Measurements from ENCODE around the gene TEC. TPM values are rescaled to one million over a fixed set of nuclear protein-coding genes. Genes with fewer than 3 reads are reported as not detected.

TEC gene
- total and polyA plus RNA-seq, 2 experiments from 2014 or later = 2.9 to 3.0 TPM

DNA sequence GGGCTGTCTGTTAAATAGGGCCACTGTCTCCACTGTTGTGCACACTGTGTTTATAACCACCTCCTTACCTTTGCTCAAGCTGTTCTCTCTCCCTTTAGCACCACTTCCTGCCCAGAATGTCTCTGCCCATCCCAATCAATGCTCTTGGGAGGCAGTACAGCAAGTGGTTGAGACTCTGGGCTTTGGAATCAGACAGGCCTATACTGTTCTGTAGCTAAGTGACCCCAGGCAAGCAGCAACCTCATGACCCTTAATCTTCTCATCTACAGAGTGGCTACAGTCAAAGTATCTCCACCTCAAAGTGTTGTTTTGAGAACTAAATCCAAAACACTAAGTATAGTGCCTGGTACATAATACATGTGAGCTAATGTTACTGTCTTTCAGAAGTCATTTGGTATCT lies 131.8 kb downstream of the TEC start:
- H4K20me1 ChIP-seq (replicated peaks; ENCODE audit: insufficient read depth) = no peaks in the 10 kb centered on the region

More for the DNA sequence above, 131.8 kb downstream of the TEC start:
- 0 out of 2 replicates have a peak, but pooled peaks cover 3% of the 10 kb centered on the region for H3K9me2 ChIP-seq (ENCODE audit: insufficient read depth)
- H3K36me3 Mint-ChIP-seq (ENCODE audit: low read depth) = peaks cover 15% of the 10 kb centered on the region
- ATAC-seq (no peak), DNase-seq (ENCODE audit: low spot score) (no peak)
- H3K4me3 ChIP-seq = no peak overlapping the region
- no peaks in the 10 kb centered on the region for H3K4me1 ChIP-seq (ENCODE audit: insufficient read depth)
- no peaks in the 10 kb centered on the region for H3K27me3 ChIP-seq (ENCODE audit: insufficient read depth)
- no peaks in the 10 kb centered on the region for H3K79me2 ChIP-seq (replicated peaks; ENCODE audit: insufficient read depth)
- H2AFZ ChIP-seq = no peak overlapping the region
- no peak overlapping the region for H3K4me2 ChIP-seq
- H3K36me3 ChIP-seq (ENCODE audit: insufficient read depth) = peaks cover 3% of the 10 kb centered on the region; the same call in 1 of the 2 replicates
- no peaks in the 10 kb centered on the region for H3F3A ChIP-seq (replicated peaks; ENCODE audit: low read depth)
- no peaks in the 10 kb centered on the region; the same call in 2 of the 3 replicates for H3K9me3 Mint-ChIP-seq
- no peak overlapping the region for H3K27ac Mint-ChIP-seq
- H3K4me1 Mint-ChIP-seq = no peaks in the 10 kb centered on the region
- H3K27me3 Mint-ChIP-seq (ENCODE audit: insufficient read depth, low read depth, poor library complexity) = peaks cover 2% of the 10 kb centered on the region
- no peak overlapping the region for H3K4me3 Mint-ChIP-seq
- TF ChIP-seq, protein P1, sequence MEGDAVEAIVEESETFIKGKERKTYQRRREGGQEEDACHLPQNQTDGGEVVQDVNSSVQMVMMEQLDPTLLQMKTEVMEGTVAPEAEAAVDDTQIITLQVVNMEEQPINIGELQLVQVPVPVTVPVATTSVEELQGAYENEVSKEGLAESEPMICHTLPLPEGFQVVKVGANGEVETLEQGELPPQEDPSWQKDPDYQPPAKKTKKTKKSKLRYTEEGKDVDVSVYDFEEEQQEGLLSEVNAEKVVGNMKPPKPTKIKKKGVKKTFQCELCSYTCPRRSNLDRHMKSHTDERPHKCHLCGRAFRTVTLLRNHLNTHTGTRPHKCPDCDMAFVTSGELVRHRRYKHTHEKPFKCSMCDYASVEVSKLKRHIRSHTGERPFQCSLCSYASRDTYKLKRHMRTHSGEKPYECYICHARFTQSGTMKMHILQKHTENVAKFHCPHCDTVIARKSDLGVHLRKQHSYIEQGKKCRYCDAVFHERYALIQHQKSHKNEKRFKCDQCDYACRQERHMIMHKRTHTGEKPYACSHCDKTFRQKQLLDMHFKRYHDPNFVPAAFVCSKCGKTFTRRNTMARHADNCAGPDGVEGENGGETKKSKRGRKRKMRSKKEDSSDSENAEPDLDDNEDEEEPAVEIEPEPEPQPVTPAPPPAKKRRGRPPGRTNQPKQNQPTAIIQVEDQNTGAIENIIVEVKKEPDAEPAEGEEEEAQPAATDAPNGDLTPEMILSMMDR (conservative IDR thresholded peaks at IDR 0.05; ENCODE audit: low read depth in 2 of 2) = no peak
- no peak for TF ChIP-seq JUNB (IDR thresholded peaks at IDR 0.05; ENCODE audit: unreplicated experiment)
- TF ChIP-seq, protein P2, sequence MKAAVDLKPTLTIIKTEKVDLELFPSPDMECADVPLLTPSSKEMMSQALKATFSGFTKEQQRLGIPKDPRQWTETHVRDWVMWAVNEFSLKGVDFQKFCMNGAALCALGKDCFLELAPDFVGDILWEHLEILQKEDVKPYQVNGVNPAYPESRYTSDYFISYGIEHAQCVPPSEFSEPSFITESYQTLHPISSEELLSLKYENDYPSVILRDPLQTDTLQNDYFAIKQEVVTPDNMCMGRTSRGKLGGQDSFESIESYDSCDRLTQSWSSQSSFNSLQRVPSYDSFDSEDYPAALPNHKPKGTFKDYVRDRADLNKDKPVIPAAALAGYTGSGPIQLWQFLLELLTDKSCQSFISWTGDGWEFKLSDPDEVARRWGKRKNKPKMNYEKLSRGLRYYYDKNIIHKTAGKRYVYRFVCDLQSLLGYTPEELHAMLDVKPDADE (IDR thresholded peaks at IDR 0.05) = no peak
- TF ChIP-seq EZH2phosphoT487 (IDR thresholded peaks at IDR 0.05; ENCODE audit: unreplicated experiment) = no peak
- TF ChIP-seq ZNF331 (CRISPR knock-in tag; IDR thresholded peaks at IDR 0.05; ENCODE audit: low read depth) = no peak
- TF ChIP-seq CREB1 (CRISPR knock-in tag; IDR thresholded peaks at IDR 0.05; ENCODE audit: low read depth) = no peak
- no peak for TF ChIP-seq STAT1 (IDR thresholded peaks at IDR 0.05; ENCODE audit: unreplicated experiment)
- TF ChIP-seq NANOG (IDR thresholded peaks at IDR 0.05; ENCODE audit: borderline replicate concordance) = no peak
- TF ChIP-seq, protein P3, sequence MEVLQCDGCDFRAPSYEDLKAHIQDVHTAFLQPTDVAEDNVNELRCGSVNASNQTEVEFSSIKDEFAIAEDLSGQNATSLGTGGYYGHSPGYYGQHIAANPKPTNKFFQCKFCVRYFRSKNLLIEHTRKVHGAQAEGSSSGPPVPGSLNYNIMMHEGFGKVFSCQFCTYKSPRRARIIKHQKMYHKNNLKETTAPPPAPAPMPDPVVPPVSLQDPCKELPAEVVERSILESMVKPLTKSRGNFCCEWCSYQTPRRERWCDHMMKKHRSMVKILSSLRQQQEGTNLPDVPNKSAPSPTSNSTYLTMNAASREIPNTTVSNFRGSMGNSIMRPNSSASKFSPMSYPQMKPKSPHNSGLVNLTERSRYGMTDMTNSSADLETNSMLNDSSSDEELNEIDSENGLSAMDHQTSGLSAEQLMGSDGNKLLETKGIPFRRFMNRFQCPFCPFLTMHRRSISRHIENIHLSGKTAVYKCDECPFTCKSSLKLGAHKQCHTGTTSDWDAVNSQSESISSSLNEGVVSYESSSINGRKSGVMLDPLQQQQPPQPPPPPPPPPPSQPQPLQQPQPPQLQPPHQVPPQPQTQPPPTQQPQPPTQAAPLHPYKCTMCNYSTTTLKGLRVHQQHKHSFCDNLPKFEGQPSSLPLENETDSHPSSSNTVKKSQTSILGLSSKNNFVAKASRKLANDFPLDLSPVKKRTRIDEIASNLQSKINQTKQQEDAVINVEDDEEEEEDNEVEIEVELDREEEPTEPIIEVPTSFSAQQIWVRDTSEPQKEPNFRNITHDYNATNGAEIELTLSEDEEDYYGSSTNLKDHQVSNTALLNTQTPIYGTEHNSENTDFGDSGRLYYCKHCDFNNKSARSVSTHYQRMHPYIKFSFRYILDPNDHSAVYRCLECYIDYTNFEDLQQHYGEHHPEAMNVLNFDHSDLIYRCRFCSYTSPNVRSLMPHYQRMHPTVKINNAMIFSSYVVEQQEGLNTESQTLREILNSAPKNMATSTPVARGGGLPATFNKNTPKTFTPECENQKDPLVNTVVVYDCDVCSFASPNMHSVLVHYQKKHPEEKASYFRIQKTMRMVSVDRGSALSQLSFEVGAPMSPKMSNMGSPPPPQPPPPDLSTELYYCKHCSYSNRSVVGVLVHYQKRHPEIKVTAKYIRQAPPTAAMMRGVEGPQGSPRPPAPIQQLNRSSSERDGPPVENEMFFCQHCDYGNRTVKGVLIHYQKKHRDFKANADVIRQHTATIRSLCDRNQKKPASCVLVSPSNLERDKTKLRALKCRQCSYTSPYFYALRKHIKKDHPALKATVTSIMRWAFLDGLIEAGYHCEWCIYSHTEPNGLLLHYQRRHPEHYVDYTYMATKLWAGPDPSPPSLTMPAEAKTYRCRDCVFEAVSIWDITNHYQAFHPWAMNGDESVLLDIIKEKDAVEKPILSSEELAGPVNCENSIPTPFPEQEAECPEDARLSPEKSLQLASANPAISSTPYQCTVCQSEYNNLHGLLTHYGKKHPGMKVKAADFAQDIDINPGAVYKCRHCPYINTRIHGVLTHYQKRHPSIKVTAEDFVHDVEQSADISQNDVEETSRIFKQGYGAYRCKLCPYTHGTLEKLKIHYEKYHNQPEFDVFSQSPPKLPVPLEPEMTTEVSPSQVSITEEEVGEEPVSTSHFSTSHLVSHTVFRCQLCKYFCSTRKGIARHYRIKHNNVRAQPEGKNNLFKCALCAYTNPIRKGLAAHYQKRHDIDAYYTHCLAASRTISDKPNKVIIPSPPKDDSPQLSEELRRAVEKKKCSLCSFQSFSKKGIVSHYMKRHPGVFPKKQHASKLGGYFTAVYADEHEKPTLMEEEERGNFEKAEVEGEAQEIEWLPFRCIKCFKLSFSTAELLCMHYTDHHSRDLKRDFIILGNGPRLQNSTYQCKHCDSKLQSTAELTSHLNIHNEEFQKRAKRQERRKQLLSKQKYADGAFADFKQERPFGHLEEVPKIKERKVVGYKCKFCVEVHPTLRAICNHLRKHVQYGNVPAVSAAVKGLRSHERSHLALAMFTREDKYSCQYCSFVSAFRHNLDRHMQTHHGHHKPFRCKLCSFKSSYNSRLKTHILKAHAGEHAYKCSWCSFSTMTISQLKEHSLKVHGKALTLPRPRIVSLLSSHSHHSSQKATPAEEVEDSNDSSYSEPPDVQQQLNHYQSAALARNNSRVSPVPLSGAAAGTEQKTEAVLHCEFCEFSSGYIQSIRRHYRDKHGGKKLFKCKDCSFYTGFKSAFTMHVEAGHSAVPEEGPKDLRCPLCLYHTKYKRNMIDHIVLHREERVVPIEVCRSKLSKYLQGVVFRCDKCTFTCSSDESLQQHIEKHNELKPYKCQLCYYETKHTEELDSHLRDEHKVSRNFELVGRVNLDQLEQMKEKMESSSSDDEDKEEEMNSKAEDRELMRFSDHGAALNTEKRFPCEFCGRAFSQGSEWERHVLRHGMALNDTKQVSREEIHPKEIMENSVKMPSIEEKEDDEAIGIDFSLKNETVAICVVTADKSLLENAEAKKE (CRISPR knock-in tag; IDR thresholded peaks at IDR 0.05) = no peak
- TF ChIP-seq, protein P4, sequence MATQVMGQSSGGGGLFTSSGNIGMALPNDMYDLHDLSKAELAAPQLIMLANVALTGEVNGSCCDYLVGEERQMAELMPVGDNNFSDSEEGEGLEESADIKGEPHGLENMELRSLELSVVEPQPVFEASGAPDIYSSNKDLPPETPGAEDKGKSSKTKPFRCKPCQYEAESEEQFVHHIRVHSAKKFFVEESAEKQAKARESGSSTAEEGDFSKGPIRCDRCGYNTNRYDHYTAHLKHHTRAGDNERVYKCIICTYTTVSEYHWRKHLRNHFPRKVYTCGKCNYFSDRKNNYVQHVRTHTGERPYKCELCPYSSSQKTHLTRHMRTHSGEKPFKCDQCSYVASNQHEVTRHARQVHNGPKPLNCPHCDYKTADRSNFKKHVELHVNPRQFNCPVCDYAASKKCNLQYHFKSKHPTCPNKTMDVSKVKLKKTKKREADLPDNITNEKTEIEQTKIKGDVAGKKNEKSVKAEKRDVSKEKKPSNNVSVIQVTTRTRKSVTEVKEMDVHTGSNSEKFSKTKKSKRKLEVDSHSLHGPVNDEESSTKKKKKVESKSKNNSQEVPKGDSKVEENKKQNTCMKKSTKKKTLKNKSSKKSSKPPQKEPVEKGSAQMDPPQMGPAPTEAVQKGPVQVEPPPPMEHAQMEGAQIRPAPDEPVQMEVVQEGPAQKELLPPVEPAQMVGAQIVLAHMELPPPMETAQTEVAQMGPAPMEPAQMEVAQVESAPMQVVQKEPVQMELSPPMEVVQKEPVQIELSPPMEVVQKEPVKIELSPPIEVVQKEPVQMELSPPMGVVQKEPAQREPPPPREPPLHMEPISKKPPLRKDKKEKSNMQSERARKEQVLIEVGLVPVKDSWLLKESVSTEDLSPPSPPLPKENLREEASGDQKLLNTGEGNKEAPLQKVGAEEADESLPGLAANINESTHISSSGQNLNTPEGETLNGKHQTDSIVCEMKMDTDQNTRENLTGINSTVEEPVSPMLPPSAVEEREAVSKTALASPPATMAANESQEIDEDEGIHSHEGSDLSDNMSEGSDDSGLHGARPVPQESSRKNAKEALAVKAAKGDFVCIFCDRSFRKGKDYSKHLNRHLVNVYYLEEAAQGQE (IDR thresholded peaks at IDR 0.05; ENCODE audit: unreplicated experiment) = no peak
- no peak for TF ChIP-seq EZH2 (IDR thresholded peaks at IDR 0.05; ENCODE audit: low read depth, unreplicated experiment)
- TF ChIP-seq ZNF114 (CRISPR knock-in tag; IDR thresholded peaks at IDR 0.05) = no peak
- TF ChIP-seq POLR2AphosphoS5 (IDR thresholded peaks at IDR 0.05; ENCODE audit: low read depth) = no peak
- H3K27ac ChIP-seq (ENCODE audit: low read depth) = no peak overlapping the region
